Measurements from ENCODE around the gene MAFF.

Gene MAFF

GRCh38 chr22:38187413-38188212 is 14.2 kb upstream of the MAFF start:
- Histone ChIP-seq H3K27me3 (ENCODE audit: low read depth) (no peaks in the 10 kb centered on the region), H3K4me1 (no peaks in the 10 kb centered on the region; the same call in 1 of the 2 replicates), H3K36me3 (replicated peaks) (no peaks in the 10 kb centered on the region), H3K9me3 (no peaks in the 10 kb centered on the region), H3K4me3 (no peak overlapping the region)
- no peak for DNase-seq (ENCODE audit: low spot score in 2 of 2)
- in situ Hi-C loops (cut with MboI; ENCODE audit: low sequenced_read_pairs) = no loop called here

GRCh38 chr22:38189104-38189503 is 12.7 kb upstream of the MAFF start:
- Histone ChIP-seq H3K36me3 (replicated peaks) (no peaks in the 10 kb centered on the region), H3K27me3 (ENCODE audit: low read depth) (no peaks in the 10 kb centered on the region), H3K4me1 (no peaks in the 10 kb centered on the region; the same call in 1 of the 2 replicates), H3K9me3 (no peaks in the 10 kb centered on the region), H3K4me3 (no peak overlapping the region)
- no peak for DNase-seq (ENCODE audit: low spot score in 2 of 2)
- in situ Hi-C loops (cut with MboI; ENCODE audit: low sequenced_read_pairs) = no loop called here

- Histone ChIP-seq H3K36me3 (replicated peaks) (no peaks in the 10 kb centered on the region), H3K9me3 (no peaks in the 10 kb centered on the region), H3K4me3 (no peak overlapping the region), H3K4me1 (peaks cover 6% of the 10 kb centered on the region; the same call in 1 of the 2 replicates), H3K27me3 (ENCODE audit: low read depth) (no peaks in the 10 kb centered on the region)
- no peak for DNase-seq (ENCODE audit: low spot score in 2 of 2)
- in situ Hi-C loops (cut with MboI; ENCODE audit: low sequenced_read_pairs) = no loop called here
These were observed 11.2 kb upstream of the MAFF start for GRCh38 chr22:38190581-38190980.

- peaks cover 6% of the 10 kb centered on the region; the same call in 1 of the 2 replicates for H3K4me1 ChIP-seq
- H3K36me3 ChIP-seq (replicated peaks) = no peaks in the 10 kb centered on the region
- no peaks in the 10 kb centered on the region for H3K9me3 ChIP-seq
- no peak overlapping the region for H3K4me3 ChIP-seq
- in situ Hi-C loops (cut with MboI; ENCODE audit: low sequenced_read_pairs) = no loop called here
- no peak for DNase-seq (ENCODE audit: low spot score in 2 of 2)
- H3K27me3 ChIP-seq (ENCODE audit: low read depth) = no peaks in the 10 kb centered on the region
These were observed 10.7 kb upstream of the MAFF start for GRCh38 chr22:38191055-38191454.

GRCh38 chr22:38191731-38192474 is 9.9 kb upstream of the MAFF start:
- H3K27me3 ChIP-seq (ENCODE audit: low read depth) = no peaks in the 10 kb centered on the region
- in situ Hi-C loops (cut with MboI; ENCODE audit: low sequenced_read_pairs) = no loop called here

GRCh38 chr22:38192475-38192863 is 9.3 kb upstream of the MAFF start:
- no peaks in the 10 kb centered on the region for H3K36me3 ChIP-seq (replicated peaks)
- in situ Hi-C loops (cut with MboI; ENCODE audit: low sequenced_read_pairs) = no loop called here
- H3K4me3 ChIP-seq = no peak overlapping the region
- H3K9me3 ChIP-seq = no peaks in the 10 kb centered on the region
- no peak for DNase-seq (ENCODE audit: low spot score in 2 of 2)
- no peaks in the 10 kb centered on the region for H3K27me3 ChIP-seq (ENCODE audit: low read depth)
- peaks cover 6% of the 10 kb centered on the region; the same call in 1 of the 2 replicates for H3K4me1 ChIP-seq

More at GRCh38 chr22:38191731-38192474, 9.9 kb upstream of the MAFF start:
- no peak for DNase-seq (ENCODE audit: low spot score in 2 of 2)
- Histone ChIP-seq H3K9me3 (no peaks in the 10 kb centered on the region), H3K4me3 (no peak overlapping the region), H3K4me1 (peaks cover 6% of the 10 kb centered on the region; the same call in 1 of the 2 replicates), H3K36me3 (replicated peaks) (no peaks in the 10 kb centered on the region)

GRCh38 chr22:38193580-38193979 is 8.2 kb upstream of the MAFF start:
- no peak overlapping the region for H3K4me3 ChIP-seq
- no peaks in the 10 kb centered on the region for H3K27me3 ChIP-seq (ENCODE audit: low read depth)
- H3K36me3 ChIP-seq (replicated peaks) = no peaks in the 10 kb centered on the region
- no peaks in the 10 kb centered on the region for H3K9me3 ChIP-seq
- DNase-seq (ENCODE audit: low spot score in 2 of 2) = no peak
- H3K4me1 ChIP-seq = peaks cover 6% of the 10 kb centered on the region; the same call in 1 of the 2 replicates
- in situ Hi-C loops (cut with MboI; ENCODE audit: low sequenced_read_pairs) = no loop called here

- no peak overlapping the region for H3K4me3 ChIP-seq
- in situ Hi-C loops (cut with MboI; ENCODE audit: low sequenced_read_pairs) = no loop called here
These were observed 4.9 kb upstream of the MAFF start for GRCh38 chr22:38196791-38197419.

GRCh38 chr22:38199826-38200559 is 1.8 kb upstream of the MAFF start:
- H3K36me3 ChIP-seq (replicated peaks) = no peaks in the 10 kb centered on the region
- H3K4me3 ChIP-seq = no peak overlapping the region
- H3K4me1 ChIP-seq = peaks cover 11% of the 10 kb centered on the region
- no peak for DNase-seq (ENCODE audit: low spot score in 2 of 2)
- in situ Hi-C loops (cut with MboI; ENCODE audit: low sequenced_read_pairs) = no loop called here
- no peaks in the 10 kb centered on the region for H3K27me3 ChIP-seq (ENCODE audit: low read depth)
- no peaks in the 10 kb centered on the region for H3K9me3 ChIP-seq

More at GRCh38 chr22:38196791-38197419, 4.9 kb upstream of the MAFF start:
- Histone ChIP-seq H3K36me3 (replicated peaks) (no peaks in the 10 kb centered on the region), H3K9me3 (no peaks in the 10 kb centered on the region), H3K4me1 (peaks cover 9% of the 10 kb centered on the region; the same call in 1 of the 2 replicates), H3K27me3 (ENCODE audit: low read depth) (no peaks in the 10 kb centered on the region)
- DNase-seq (ENCODE audit: low spot score in 2 of 2) = no peak

GRCh38 chr22:38201371-38201710 is 453 bp upstream of the MAFF start:
- Histone ChIP-seq H3K4me1 (peaks cover 11% of the 10 kb centered on the region), H3K27me3 (ENCODE audit: low read depth) (no peaks in the 10 kb centered on the region), H3K36me3 (replicated peaks) (no peaks in the 10 kb centered on the region), H3K4me3 (peak overlapping the region; percentile 75), H3K9me3 (no peaks in the 10 kb centered on the region)
- in situ Hi-C loops (cut with MboI; ENCODE audit: low sequenced_read_pairs) = no loop called here
- DNase-seq (ENCODE audit: low spot score in 2 of 2) = peak in 1 of 2 experiments; percentile 21

- Histone ChIP-seq H3K36me3 (replicated peaks) (no peaks in the 10 kb centered on the region), H3K27me3 (ENCODE audit: low read depth) (no peaks in the 10 kb centered on the region), H3K4me3 (peak overlapping the region; percentile 75)
These were observed 769 bp downstream of the MAFF start for GRCh38 chr22:38202437-38203089.

GRCh38 chr22:38203090-38203810 is 1.5 kb downstream of the MAFF start:
- Histone ChIP-seq H3K36me3 (replicated peaks) (no peaks in the 10 kb centered on the region), H3K9me3 (no peaks in the 10 kb centered on the region), H3K27me3 (ENCODE audit: low read depth) (no peaks in the 10 kb centered on the region), H3K4me3 (peak overlapping the region; percentile 75), H3K4me1 (peaks cover 11% of the 10 kb centered on the region)
- peak in 1 of 2 experiments; percentile 62 for DNase-seq (ENCODE audit: low spot score in 2 of 2)
- in situ Hi-C loops (cut with MboI; ENCODE audit: low sequenced_read_pairs) = no loop called here

More at GRCh38 chr22:38202437-38203089, 769 bp downstream of the MAFF start:
- no peaks in the 10 kb centered on the region for H3K9me3 ChIP-seq
- H3K4me1 ChIP-seq = peaks cover 11% of the 10 kb centered on the region
- in situ Hi-C loops (cut with MboI; ENCODE audit: low sequenced_read_pairs) = no loop called here
- peak in 1 of 2 experiments; percentile 78 for DNase-seq (ENCODE audit: low spot score in 2 of 2)

Data from HAP-1 (cell line).